Vein endothelial cell (primary cell): ENCODE results near the gene COQ8B. TPM values are rescaled to one million over a fixed set of nuclear protein-coding genes. Genes with fewer than 3 reads are reported as not detected.

Experiments used
- small RNA-seq: library from RNA; depleted of rRNA; stranded (forward); fragments of <200 nt; gene quantifications from one replicate; pipeline ENCODE3, GENCODE V24; 2012
- total RNA-seq: library from RNA; depleted of rRNA; stranded (reverse); fragments of >200 nt; gene quantifications from 2 replicates; pipeline ENCODE4 v1.2.3, GENCODE V29; 2012

The COQ8B gene
- 13.5 and 18.3 TPM in 2 replicates for total RNA-seq

DNA sequence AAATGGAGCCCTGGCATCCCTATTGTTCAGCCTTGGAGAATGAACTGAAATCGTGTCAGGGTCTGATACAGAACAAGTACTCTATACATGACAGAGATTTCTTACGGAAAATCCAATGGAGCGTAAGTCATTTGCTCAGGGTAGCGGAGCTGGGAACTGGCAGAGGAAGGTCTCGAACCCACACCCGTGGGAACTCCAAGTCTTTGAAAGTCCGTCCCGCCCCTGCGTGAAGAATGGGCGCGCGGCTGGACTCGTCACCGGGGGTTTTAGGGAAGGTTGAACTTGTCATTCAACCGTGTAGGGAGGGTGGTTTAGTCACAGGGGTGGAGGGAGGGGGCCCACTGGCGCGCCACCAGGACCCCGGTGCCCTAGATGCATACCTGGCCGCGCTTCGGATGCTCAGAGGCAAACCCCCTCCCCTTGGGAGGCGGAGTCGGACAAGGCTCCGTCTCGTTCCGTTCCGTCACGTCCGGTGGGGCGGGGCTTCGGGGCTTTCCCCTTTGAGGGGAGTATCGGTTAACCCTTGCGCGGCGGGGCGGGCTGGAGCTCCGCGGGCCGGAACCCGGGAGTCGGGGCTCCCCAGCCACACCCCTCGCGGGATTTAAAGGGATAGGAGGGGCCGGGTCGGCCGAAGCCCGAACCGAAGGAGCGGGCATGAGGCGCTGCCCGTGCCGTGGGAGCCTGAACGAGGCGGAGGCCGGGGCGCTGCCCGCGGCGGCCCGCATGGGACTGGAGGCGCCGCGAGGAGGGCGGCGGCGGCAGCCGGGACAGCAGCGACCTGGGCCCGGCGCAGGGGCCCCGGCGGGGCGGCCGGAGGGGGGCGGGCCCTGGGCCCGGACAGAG, at the start of gene COQ8B, which contains the start of gene ITPKC:
Gene COQ8B, minus strand, starts transcription at position 405 of the 843 bp plus-strand sequence. CDS start 2,254 bp downstream, outside the sequence.
Gene ITPKC, plus strand, starts transcription at position 631 of the 843 bp plus-strand sequence. Its CDS starts 24 bp downstream, at position 655.

DNA sequence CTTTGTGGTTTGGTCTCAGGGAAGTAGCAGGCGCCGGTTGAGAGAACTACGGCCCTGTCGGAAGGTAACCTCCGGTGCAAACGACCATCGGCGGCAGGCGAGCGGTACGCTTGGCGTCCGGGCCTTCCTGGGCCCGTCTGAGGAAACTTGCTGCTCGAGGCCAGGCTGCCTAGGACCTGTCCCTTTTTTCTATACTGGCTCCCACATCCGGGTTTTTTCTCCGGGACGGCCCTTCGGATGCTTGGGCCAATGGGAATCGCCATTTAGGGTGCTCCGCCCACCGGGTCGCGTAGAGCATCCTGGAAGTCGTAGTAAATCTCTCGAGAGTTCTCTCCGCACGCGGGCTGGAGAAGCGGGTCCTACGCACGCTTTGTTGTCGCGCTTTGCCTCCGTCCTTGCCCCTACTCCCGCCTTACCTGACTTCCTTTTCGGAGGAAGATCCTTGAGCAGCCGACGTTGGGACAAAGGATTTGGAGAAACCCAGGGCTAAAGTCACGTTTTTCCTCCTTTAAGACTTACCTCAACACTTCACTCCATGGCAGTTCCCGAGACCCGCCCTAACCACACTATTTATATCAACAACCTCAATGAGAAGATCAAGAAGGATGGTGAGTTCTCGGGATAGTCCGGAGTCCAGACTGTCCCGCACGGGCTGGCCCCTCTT, 34.3 kb upstream of the COQ8B start, which contains the start of gene SNRPA:
Gene SNRPA, plus strand, starts transcription at position 330 of the 664 bp plus-strand sequence. Its CDS starts 206 bp downstream, at position 536.

DNA sequence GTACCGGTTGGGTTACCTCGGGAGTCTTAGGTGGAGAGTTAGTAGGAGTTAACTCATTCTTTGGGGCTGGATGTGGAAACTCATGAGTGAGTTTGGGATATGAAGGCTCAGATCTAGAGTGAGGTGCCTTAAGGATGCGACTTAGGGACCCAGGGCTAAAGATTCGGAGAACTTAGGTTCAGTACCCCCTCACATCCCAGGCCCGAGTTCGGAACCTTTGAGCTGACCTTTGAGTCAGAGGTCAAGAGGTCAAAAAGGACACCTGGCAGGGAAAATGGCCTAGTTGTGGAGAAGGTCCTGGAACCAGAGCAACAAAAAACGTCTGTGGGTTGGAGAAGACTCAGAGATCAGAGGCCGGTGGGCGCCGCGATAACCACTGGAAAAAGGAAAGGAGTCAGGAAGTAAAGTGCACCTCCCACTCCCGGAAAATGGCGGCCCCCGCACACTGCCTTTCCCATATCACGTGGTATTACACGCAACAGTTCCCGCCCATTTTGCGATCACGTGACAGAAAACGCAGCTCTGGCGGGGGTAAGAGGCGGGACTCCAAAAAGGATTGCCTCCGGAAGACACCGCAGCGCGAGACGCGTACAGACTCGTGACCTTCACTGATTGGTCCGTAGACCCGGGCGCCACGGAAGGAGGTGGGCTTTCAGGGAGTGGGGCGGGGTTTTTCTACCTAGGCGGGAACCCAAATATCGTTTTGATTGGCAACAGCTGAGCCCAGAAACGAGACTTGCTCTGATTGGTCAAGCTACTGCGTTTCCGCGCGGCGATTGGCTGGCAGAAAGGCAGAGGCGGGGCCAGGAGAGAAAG, 33.6 kb upstream of the COQ8B start, which contains the start of gene ACTMAP:
Gene ACTMAP, minus strand, starts transcription at position 420 of the 816 bp plus-strand sequence. CDS start 674 bp downstream, outside the sequence.

DNA sequence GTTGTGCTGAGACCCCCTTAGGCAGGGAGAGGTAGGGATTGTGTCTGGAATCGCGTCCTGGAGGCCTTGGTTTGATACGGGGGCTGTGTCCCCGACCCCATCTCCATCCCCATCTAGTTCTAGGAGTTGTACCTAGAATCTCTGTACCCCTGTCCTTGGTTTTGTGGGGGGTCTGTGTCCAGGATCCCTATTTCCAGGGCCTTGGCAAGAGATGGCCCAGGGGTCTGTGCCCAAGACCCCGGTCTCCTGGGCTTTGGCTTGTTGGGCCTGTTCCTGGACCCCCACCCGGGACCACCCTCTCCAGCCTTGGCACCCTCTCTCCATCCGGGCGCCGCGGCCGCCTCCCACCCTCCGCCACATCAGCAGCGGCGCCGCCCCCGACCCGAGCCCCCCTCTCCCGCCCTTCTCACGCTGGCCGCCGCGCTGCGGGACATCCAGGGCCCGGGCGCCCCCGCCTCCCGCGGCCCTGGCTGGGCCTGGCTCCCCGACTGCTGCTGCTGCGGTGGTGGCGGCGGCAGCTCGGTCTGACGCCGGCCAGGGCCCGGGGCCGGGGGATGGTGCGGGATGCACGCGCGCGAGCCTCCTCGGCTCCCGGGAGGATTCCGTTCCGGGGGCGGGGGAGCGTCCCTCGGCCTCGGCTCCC, 26.5 kb downstream of the COQ8B start, which contains the start of gene NUMBL:
Gene NUMBL, minus strand, starts transcription at position 602 of the 643 bp plus-strand sequence. Its CDS starts 168 bp downstream, at position 434.

Small RNA genes lying within 50 kb of the gene (small RNA-seq; reads per million reads assigned to genes)
- gene RNU6-195P = not detected

Other genes with a start within 250 kb of the COQ8B start
- not detected in 2 replicates for gene SPTBN4, start 249.9 kb downstream of the COQ8B start, total RNA-seq
- gene SHKBP1, start 140.0 kb downstream of the COQ8B start, total RNA-seq = 20.2 and 29.7 TPM in 2 replicates
- gene LTBP4, start 115.5 kb downstream of the COQ8B start, total RNA-seq = 5.3 and 33.6 TPM in 2 replicates
- 23.5 and 30.2 TPM in 2 replicates for gene NUMBL, start 26.2 kb downstream of the COQ8B start, total RNA-seq
- gene ITPKC, start 226 bp upstream of the COQ8B start, total RNA-seq = 13.4 and 20.2 TPM in 2 replicates
- gene ACTMAP, start 33.6 kb upstream of the COQ8B start, total RNA-seq = 1.1 and 1.6 TPM in 2 replicates
- 55.1 and 61.4 TPM in 2 replicates for gene SNRPA, start 34.3 kb upstream of the COQ8B start, total RNA-seq
- not detected in 2 replicates for gene MIA, start 58.6 kb upstream of the COQ8B start, total RNA-seq
- 14.6 and 19.6 TPM in 2 replicates for gene RAB4B, start 61.4 kb upstream of the COQ8B start, total RNA-seq
- gene EGLN2, start 82.3 kb upstream of the COQ8B start, total RNA-seq = 92.3 and 102 TPM in 2 replicates
- gene CYP2A6, start 133.6 kb upstream of the COQ8B start, total RNA-seq = not detected in 2 replicates
- gene CYP2A7, start 165.3 kb upstream of the COQ8B start, total RNA-seq = not detected in 2 replicates